Measurements from ENCODE around the gene AK6. TPM values are rescaled to one million over a fixed set of nuclear protein-coding genes. Genes with fewer than 3 reads are reported as not detected.
A peak's percentile ranks its signal among the peaks of the same experiment; 100 is the strongest.

Gene AK6
- total RNA-seq, 1 experiment from 2014 or later: 40.8 TPM

GRCh38 chr5:69416180-69416579, 46.9 kb upstream of the AK6 start:
- H3K4me1 ChIP-seq (ENCODE audit: insufficient read depth, low read length): peaks cover 2% of the 10 kb centered on the region; the same call in 1 of the 2 replicates
- Mint-ChIP-seq H3K4me1 (peaks cover 17 to 21% of the 10 kb centered on the region in 2 experiments), H3K4me3 (peak overlapping the region; percentile 89 to 95), H3K27me3 (ENCODE audit: low read depth) (no peaks in the 10 kb centered on the region), H3K36me3 (ENCODE audit: insufficient read depth in 1 of 3, low read depth in 3 of 3) (peaks cover 25 to 44% (median 36%) of the 10 kb centered on the region in 3 experiments), H3K9me3 (no peaks in the 10 kb centered on the region), H3K27ac (no peak overlapping the region)
- DNase-seq: peak; percentile 30
- H3K9ac ChIP-seq (ENCODE audit: extremely low read depth, insufficient read length, low read length): peak overlapping the region; percentile 91
- H2BK20ac ChIP-seq (ENCODE audit: low read depth, low read length, poor library complexity, severe bottlenecking): no peak overlapping the region
- no peak overlapping the region for H3T11ph ChIP-seq (ENCODE audit: low read length)
- H2BK120ac ChIP-seq (ENCODE audit: low read depth, low read length, poor library complexity, severe bottlenecking): no peak overlapping the region
- H3K18ac ChIP-seq (ENCODE audit: insufficient read length, low read depth, low read length): no peak overlapping the region
- TF ChIP-seq CTCF (conservative IDR thresholded peaks at IDR 0.05): no peak
- H3K27me3 ChIP-seq (ENCODE audit: insufficient read depth, low read length): no peaks in the 10 kb centered on the region
- H2BK12ac ChIP-seq (ENCODE audit: insufficient read length, low read depth, low read length): no peak overlapping the region
- H3K23ac ChIP-seq (ENCODE audit: insufficient read length, low read depth, low read length): no peak overlapping the region
- no peak overlapping the region for H3K56ac ChIP-seq (ENCODE audit: insufficient read length, low read depth, low read length)
- no peaks in the 10 kb centered on the region for H3K79me1 ChIP-seq (ENCODE audit: insufficient read depth, low read depth, low read length, poor library complexity, severe bottlenecking)
- whole genome bisulfite sequencing (ENCODE audit: extremely low coverage, insufficient read length, low lambda C conversion rate): no CpG with 5 or more reads among the region's 6 CpGs
- H2AK5ac ChIP-seq (ENCODE audit: insufficient read length, low read length): no peak overlapping the region
- H3K23me2 ChIP-seq (ENCODE audit: insufficient read length, low read depth, low read length, poor library complexity, severe bottlenecking): peaks cover 3% of the 10 kb centered on the region
- peak overlapping the region; percentile 69 for H3K4me2 ChIP-seq (ENCODE audit: insufficient read depth, insufficient read length, low read length)
- no peaks in the 10 kb centered on the region for H3K79me2 ChIP-seq (ENCODE audit: insufficient read depth, low read length)
- no peak overlapping the region for H3K4ac ChIP-seq (ENCODE audit: low read depth, low read length)
- no peak overlapping the region for H2BK15ac ChIP-seq (ENCODE audit: low read depth, low read length)
- no peaks in the 10 kb centered on the region for H3K9me3 ChIP-seq (ENCODE audit: control insufficient read depth, low read depth, low read length)
- H4K91ac ChIP-seq (ENCODE audit: insufficient read length, low read depth, low read length): no peak overlapping the region
- no peak overlapping the region for H2AFZ ChIP-seq (ENCODE audit: low read length)
- no peak overlapping the region for H2BK5ac ChIP-seq (ENCODE audit: insufficient read length, low read length)
- no peak overlapping the region for H3K14ac ChIP-seq (ENCODE audit: insufficient read depth, low read length)
- no peaks in the 10 kb centered on the region for H4K20me1 ChIP-seq (ENCODE audit: control insufficient read depth, insufficient read depth, insufficient read length)
- no peak overlapping the region for H4K5ac ChIP-seq (ENCODE audit: insufficient read length, low read depth, low read length)
- H4K8ac ChIP-seq (replicated peaks; ENCODE audit: insufficient read length, low read depth, low read length): no peak overlapping the region
- H3K27ac ChIP-seq (ENCODE audit: insufficient read length, low read depth, low read length): no peak overlapping the region
